AG09309 (cell line): Measurements from ENCODE around the gene WDR70.
"Not testable (repeated sequence)": the region's sequence is repeated elsewhere in the genome, so short reads cannot be mapped to it uniquely, and the experiment has no call there.

Experiments
- DNase-seq: peaks from one replicate; pipeline ENCODE4 v3.0.0-alpha.2; 2010; ENCODE audit warnings: low read depth
- H3K4me3 ChIP-seq: 2 replicates; pipeline ENCODE4 v1.5.1; 2011; ENCODE audit warnings: mild to moderate bottlenecking, low read depth, low read length, moderate library complexity; ENCODE audit not compliant: control insufficient read depth
- CTCF ChIP-seq: IDR thresholded peaks from 2 replicates; pipeline ENCODE4 v1.5.1; 2011; ENCODE audit warnings: mild to moderate bottlenecking, low read depth, low read length, inconsistent platforms; ENCODE audit not compliant: insufficient read depth, control insufficient read depth; ENCODE audit errors: missing control alignments

WDR70 gene

GRCh38 chr5:37379100-37379628 is at the start of gene WDR70:
TSS of gene WDR70 (plus strand) at chr5:37379318. CDS start at chr5:37379368, 50 bp downstream.
- peak within 1 kb of the TSS; percentile 66 for H3K4me3 ChIP-seq
- peak; percentile 59 for DNase-seq

DNA sequence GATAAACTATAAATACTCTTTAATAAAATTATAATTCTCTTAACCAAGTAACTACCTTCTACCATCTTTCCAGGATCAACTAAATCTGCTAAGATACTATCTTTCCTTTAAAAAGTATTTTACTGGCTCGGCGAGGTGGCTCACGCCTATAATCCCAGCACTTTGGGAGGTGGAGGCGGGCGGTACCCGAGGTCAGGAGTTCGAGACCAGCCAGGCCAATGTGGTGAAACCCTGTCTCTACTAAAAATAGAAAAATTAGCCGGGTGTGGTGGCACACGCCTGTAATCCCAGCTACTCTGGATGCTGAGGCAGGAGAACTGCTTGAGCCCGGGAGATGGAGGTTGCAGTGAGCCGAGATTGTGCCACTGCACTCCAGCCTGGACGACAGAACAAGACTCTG is 44.4 kb upstream of the WDR70 start:
- DNase-seq, H3K4me3 ChIP-seq: not testable (repeated sequence)

More at GRCh38 chr5:37379100-37379628, at the start of gene WDR70:
- peak; percentile 72 for TF ChIP-seq CTCF

- DNase-seq: not testable (repeated sequence)
These were observed 36.4 kb upstream of the WDR70 start for GRCh38 chr5:37342741-37343140.

DNA sequence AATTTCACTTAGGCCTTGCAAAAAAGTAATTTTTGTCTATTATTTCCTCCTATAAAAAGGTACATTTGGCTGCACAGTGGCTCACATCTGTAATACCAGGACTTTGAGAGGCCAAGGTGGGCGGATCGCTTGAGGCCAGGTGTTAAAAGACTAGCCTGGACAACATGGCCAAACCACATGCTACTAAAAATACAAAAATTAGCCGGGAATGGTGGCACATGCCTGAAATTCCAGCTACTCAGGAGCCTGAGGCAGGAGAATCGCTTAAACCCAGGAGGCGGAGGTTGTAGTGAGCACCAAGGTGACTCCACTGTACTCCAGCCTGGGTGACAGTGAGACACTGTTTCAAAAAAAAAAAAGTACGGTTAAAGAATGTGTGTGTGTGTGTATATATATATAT is 24.0 kb upstream of the WDR70 start:
- no peak for DNase-seq
- no peak for TF ChIP-seq CTCF
- no peak overlapping the region for H3K4me3 ChIP-seq

More at GRCh38 chr5:37342741-37343140, 36.4 kb upstream of the WDR70 start:
- not testable (repeated sequence) for H3K4me3 ChIP-seq

- DNase-seq: no peak
- TF ChIP-seq CTCF: no peak
- peak overlapping the region; percentile 89 for H3K4me3 ChIP-seq
These were observed 8.6 kb upstream of the WDR70 start for GRCh38 chr5:37370550-37370863.

GRCh38 chr5:37370864-37371726 is 8.0 kb upstream of the WDR70 start, which contains the start of gene NUP155:
TSS of gene NUP155 (minus strand) at chr5:37371106. CDS start at chr5:37370977, 129 bp downstream.
- no peak for TF ChIP-seq CTCF
- peak within 1 kb of the TSS; percentile 89 for H3K4me3 ChIP-seq
- peak; percentile 67 for DNase-seq

GRCh38 chr5:37375091-37375490 is 4.0 kb upstream of the WDR70 start:
- TF ChIP-seq CTCF: no peak
- H3K4me3 ChIP-seq: no peak overlapping the region
- no peak for DNase-seq

- not testable (repeated sequence) for H3K4me3 ChIP-seq, DNase-seq
These were observed 1.1 kb upstream of the WDR70 start for GRCh38 chr5:37378066-37378465.
